GM12892 (cell line): Measurements from ENCODE around the gene STON1.

Experiments
- POLR2A ChIP-seq: IDR thresholded peaks from 2 replicates; pipeline ENCODE4 v1.6.1; 2011; ENCODE audit warnings: low read depth, low read length, control low read depth
- POLR2AphosphoS5 ChIP-seq: IDR thresholded peaks from 2 replicates; pipeline ENCODE4 v1.6.1; 2011; ENCODE audit warnings: low read depth, low read length, control low read depth
- TAF1 ChIP-seq: IDR thresholded peaks from 2 replicates; pipeline ENCODE4 v1.6.1; 2011; ENCODE audit warnings: low read depth, mild to moderate bottlenecking, control low read depth, low read length, borderline replicate concordance

DNA sequence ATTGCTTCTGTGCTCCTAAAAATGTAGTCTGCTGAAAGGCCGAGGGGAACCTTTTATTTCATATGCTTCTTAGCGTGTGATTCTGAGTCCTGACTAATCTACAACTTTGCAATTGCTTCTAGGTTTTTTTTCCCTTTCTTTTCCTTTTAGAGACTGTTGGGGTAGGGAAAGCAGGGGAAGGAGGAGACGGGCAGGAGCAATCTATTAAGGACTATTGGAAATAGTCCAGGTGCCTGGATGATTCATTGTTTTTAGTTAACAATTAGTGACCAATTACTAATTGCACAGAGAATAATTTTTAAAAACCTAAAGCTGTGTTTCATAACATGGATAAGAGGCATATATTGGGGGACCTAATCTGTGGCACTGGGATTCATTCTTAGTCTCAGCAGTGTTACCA, 49.4 kb upstream of the STON1 start:
- TF ChIP-seq POLR2A (no peak), POLR2AphosphoS5 (no peak), TAF1 (no peak)
